Activated CD8-positive, alpha-beta memory T cell treated with anti-CD3 and anti-CD28 coated beads, Interleukin-2, amount 10 ng/mL, durations not matched to agents 7 days and 5 days (primary cell): ENCODE data around the gene NLRP13. TPM values are rescaled to one million over a fixed set of nuclear protein-coding genes. Genes with fewer than 3 reads are reported as not detected.
"Not testable (repeated sequence)": the region's sequence is repeated elsewhere in the genome, so short reads cannot be mapped to it uniquely, and the experiment has no call there.

ENCODE experiments used
- ATAC-seq: fragments of 150-1000 bp; cut with Tn5 transposase; one replicate; pipeline ENCODE4 v1.10.0; 2021; ENCODE audit warnings: moderate library complexity
- CTCF ChIA-PET: fragments of 350-600 bp; sonication (Branson Sonifier 250); formaldehyde crosslinking; loops from one replicate; lab custom pipeline; 2021; ENCODE audit warnings: antibody characterized with exemption; lab: Charles Lee
- DNase-seq: peaks from one replicate; pipeline ENCODE4 v3.0.0-alpha.2; 2020
- H3K27ac Mint-ChIP-seq: one replicate; pipeline ENCODE4 v1.8.0; 2021; ENCODE audit warnings: mild to moderate bottlenecking, mixed read lengths
- H3K27me3 Mint-ChIP-seq: one replicate; pipeline ENCODE4 v1.8.0; 2021; ENCODE audit warnings: mixed read lengths
- H3K36me3 Mint-ChIP-seq: one replicate; pipeline ENCODE4 v1.8.0; 2021; ENCODE audit warnings: mild to moderate bottlenecking, mixed read lengths
- H3K4me1 Mint-ChIP-seq: one replicate; pipeline ENCODE4 v1.8.0; 2021; ENCODE audit warnings: mixed read lengths
- H3K4me3 Mint-ChIP-seq: one replicate; pipeline ENCODE4 v1.8.0; 2021; ENCODE audit warnings: mild to moderate bottlenecking, moderate library complexity, mixed read lengths
- H3K9me3 Mint-ChIP-seq: one replicate; pipeline ENCODE4 v1.8.0; 2022; ENCODE audit warnings: low read depth, mixed read lengths
- total RNA-seq, 2 experiments: library from RNA; stranded (reverse); gene quantifications; one replicate each; pipeline ENCODE4 v1.2.3, GENCODE V29; 2021

The NLRP13 gene, protein sequence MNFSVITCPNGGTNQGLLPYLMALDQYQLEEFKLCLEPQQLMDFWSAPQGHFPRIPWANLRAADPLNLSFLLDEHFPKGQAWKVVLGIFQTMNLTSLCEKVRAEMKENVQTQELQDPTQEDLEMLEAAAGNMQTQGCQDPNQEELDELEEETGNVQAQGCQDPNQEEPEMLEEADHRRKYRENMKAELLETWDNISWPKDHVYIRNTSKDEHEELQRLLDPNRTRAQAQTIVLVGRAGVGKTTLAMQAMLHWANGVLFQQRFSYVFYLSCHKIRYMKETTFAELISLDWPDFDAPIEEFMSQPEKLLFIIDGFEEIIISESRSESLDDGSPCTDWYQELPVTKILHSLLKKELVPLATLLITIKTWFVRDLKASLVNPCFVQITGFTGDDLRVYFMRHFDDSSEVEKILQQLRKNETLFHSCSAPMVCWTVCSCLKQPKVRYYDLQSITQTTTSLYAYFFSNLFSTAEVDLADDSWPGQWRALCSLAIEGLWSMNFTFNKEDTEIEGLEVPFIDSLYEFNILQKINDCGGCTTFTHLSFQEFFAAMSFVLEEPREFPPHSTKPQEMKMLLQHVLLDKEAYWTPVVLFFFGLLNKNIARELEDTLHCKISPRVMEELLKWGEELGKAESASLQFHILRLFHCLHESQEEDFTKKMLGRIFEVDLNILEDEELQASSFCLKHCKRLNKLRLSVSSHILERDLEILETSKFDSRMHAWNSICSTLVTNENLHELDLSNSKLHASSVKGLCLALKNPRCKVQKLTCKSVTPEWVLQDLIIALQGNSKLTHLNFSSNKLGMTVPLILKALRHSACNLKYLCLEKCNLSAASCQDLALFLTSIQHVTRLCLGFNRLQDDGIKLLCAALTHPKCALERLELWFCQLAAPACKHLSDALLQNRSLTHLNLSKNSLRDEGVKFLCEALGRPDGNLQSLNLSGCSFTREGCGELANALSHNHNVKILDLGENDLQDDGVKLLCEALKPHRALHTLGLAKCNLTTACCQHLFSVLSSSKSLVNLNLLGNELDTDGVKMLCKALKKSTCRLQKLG
- total RNA-seq, result not detected

DNA sequence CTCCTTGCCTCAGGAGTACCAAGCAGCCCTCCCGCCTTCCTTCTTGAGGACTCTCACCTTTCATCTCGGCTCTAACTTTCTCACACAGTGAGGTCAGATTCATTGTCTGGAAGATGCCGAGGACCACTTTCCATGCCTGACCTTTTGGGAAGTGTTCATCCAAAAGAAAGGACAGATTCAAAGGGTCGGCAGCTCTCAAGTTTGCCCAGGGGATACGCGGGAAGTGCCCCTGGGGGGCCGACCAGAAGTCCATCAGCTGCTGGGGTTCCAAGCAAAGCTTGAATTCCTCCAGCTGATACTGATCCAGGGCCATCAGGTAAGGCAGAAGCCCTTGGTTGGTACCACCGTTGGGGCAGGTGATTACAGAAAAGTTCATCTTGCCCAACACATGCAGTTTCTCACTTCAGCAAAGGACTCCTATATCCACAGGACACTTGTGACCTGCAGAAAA is at the start of gene NLRP13:
NLRP13 (minus strand) TSS at position 401 of the 451 bp plus-strand sequence; CDS start at position 376, 25 bp downstream.
- no peak within 1 kb of the TSS for H3K4me3 Mint-ChIP-seq
- DNase-seq (no peak), ATAC-seq (no peak)
- no peaks in the 10 kb centered on the region for H3K27me3 Mint-ChIP-seq
- no peaks in the 10 kb centered on the region for H3K4me1 Mint-ChIP-seq
- CTCF ChIA-PET, result no interaction called here
- H3K9me3 Mint-ChIP-seq, result peaks cover 18% of the 10 kb centered on the region
- H3K36me3 Mint-ChIP-seq, result no peaks in the 10 kb centered on the region
- H3K27ac Mint-ChIP-seq, result no peak within 1 kb of the TSS

DNA sequence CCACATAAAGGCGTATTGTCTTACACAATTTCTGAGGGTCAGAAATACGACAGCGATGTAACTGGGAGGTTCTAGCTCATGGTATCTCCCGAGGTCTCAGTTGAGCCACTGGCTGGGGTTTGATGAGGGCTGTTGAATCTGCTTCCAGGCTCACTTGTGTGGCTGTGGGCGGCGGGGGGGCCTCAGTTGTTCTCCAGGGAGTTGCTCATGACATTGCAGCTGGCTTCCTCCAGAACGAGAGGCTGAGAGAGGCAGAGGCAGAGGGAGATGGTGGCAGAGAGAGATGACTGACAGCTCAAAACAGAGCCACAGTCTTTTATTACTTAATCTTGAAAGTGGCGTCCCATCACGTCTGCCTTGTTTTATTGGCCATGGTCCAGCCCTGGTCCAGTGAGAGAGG is 48.3 kb upstream of the NLRP13 start:
- H3K9me3 Mint-ChIP-seq, result peaks cover 11% of the 10 kb centered on the region
- ATAC-seq, result no peak
- CTCF ChIA-PET, result no interaction called here
- no peaks in the 10 kb centered on the region for H3K36me3 Mint-ChIP-seq
- H3K27ac Mint-ChIP-seq, result no peak overlapping the region
- no peaks in the 10 kb centered on the region for H3K27me3 Mint-ChIP-seq
- no peak overlapping the region for H3K4me3 Mint-ChIP-seq
- no peaks in the 10 kb centered on the region for H3K4me1 Mint-ChIP-seq
- no peak for DNase-seq

- no peaks in the 10 kb centered on the region for H3K27me3 Mint-ChIP-seq
- no peaks in the 10 kb centered on the region for H3K4me1 Mint-ChIP-seq
- CTCF ChIA-PET, result no interaction called here
- H3K27ac Mint-ChIP-seq, result no peak overlapping the region
- DNase-seq, result no peak
- H3K9me3 Mint-ChIP-seq, result peaks cover 12% of the 10 kb centered on the region
- H3K4me3 Mint-ChIP-seq, result no peak overlapping the region
- H3K36me3 Mint-ChIP-seq, result no peaks in the 10 kb centered on the region
- no peak for ATAC-seq
Observed at GRCh38 chr19:55973982-55974381, 41.8 kb upstream of the NLRP13 start.

GRCh38 chr19:55962186-55962585 is 30.1 kb upstream of the NLRP13 start:
- H3K36me3 Mint-ChIP-seq, result no peaks in the 10 kb centered on the region
- ATAC-seq, result no peak
- no peaks in the 10 kb centered on the region for H3K27me3 Mint-ChIP-seq
- no peak overlapping the region for H3K4me3 Mint-ChIP-seq
- no peak overlapping the region for H3K27ac Mint-ChIP-seq
- CTCF ChIA-PET, result no interaction called here
- DNase-seq, result no peak
- peaks cover 3% of the 10 kb centered on the region for H3K9me3 Mint-ChIP-seq
- H3K4me1 Mint-ChIP-seq, result no peaks in the 10 kb centered on the region

GRCh38 chr19:55959996-55960675 is 28.0 kb upstream of the NLRP13 start:
- no peak for ATAC-seq
- Mint-ChIP-seq H3K9me3 (peaks cover 3% of the 10 kb centered on the region), H3K27me3 (no peaks in the 10 kb centered on the region), H3K27ac (no peak overlapping the region), H3K4me1 (no peaks in the 10 kb centered on the region), H3K4me3 (no peak overlapping the region), H3K36me3 (no peaks in the 10 kb centered on the region)
- DNase-seq, result no peak
- CTCF ChIA-PET, result no interaction called here

- no peaks in the 10 kb centered on the region for H3K27me3 Mint-ChIP-seq
- no peak for ATAC-seq
- H3K4me1 Mint-ChIP-seq, result no peaks in the 10 kb centered on the region
- no peak overlapping the region for H3K27ac Mint-ChIP-seq
- H3K36me3 Mint-ChIP-seq, result no peaks in the 10 kb centered on the region
- peaks cover 7% of the 10 kb centered on the region for H3K9me3 Mint-ChIP-seq
- DNase-seq, result no peak
- no peak overlapping the region for H3K4me3 Mint-ChIP-seq
- CTCF ChIA-PET, result no interaction called here
Observed at GRCh38 chr19:55958356-55958755, 26.2 kb upstream of the NLRP13 start.

GRCh38 chr19:55956431-55956830 is 24.3 kb upstream of the NLRP13 start:
- H3K9me3 Mint-ChIP-seq, result peaks cover 7% of the 10 kb centered on the region
- no peak for DNase-seq
- no peak overlapping the region for H3K4me3 Mint-ChIP-seq
- no peaks in the 10 kb centered on the region for H3K4me1 Mint-ChIP-seq
- H3K27ac Mint-ChIP-seq, result no peak overlapping the region
- no peaks in the 10 kb centered on the region for H3K27me3 Mint-ChIP-seq
- no peaks in the 10 kb centered on the region for H3K36me3 Mint-ChIP-seq
- CTCF ChIA-PET, result no interaction called here
- ATAC-seq, result no peak

- CTCF ChIA-PET, ATAC-seq: not testable (repeated sequence)
Observed at GRCh38 chr19:55950566-55950965, 18.4 kb upstream of the NLRP13 start.

DNA sequence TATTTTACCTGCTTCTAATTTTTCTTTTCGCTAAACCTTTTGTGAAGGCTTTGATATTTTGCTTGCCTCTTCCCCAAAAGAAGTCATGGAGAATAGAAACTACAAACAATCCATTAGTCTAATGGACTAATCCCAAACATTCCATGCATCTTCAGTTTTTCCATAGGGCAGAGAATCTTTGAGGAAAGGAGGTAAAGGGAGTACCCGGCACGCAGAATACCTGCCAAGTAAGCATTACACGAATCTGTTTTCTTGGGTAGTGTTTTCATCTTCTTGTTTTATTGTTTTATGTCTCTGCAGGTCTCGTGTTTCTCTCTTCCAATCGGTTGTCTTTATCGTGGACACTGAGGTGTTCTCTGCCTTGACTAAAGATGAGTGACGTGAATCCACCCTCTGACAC is 15.4 kb upstream of the NLRP13 start, which contains the start of gene NLRP8:
NLRP8 (plus strand) TSS at position 301 of the 400 bp plus-strand sequence.
- H3K4me3 Mint-ChIP-seq, result no peak within 1 kb of the TSS
- peaks cover 24% of the 10 kb centered on the region for H3K9me3 Mint-ChIP-seq
- DNase-seq, result no peak
- H3K4me1 Mint-ChIP-seq, result no peaks in the 10 kb centered on the region
- no peak for ATAC-seq
- H3K27ac Mint-ChIP-seq, result no peak within 1 kb of the TSS
- no peaks in the 10 kb centered on the region for H3K36me3 Mint-ChIP-seq
- no peaks in the 10 kb centered on the region for H3K27me3 Mint-ChIP-seq
- CTCF ChIA-PET, result no interaction called here

More at GRCh38 chr19:55950566-55950965, 18.4 kb upstream of the NLRP13 start:
- H3K4me1 Mint-ChIP-seq, H3K27ac Mint-ChIP-seq, H3K27me3 Mint-ChIP-seq, H3K4me3 Mint-ChIP-seq, H3K36me3 Mint-ChIP-seq, DNase-seq: not testable (repeated sequence)
- H3K9me3 Mint-ChIP-seq, result peaks cover 27% of the 10 kb centered on the region

DNA sequence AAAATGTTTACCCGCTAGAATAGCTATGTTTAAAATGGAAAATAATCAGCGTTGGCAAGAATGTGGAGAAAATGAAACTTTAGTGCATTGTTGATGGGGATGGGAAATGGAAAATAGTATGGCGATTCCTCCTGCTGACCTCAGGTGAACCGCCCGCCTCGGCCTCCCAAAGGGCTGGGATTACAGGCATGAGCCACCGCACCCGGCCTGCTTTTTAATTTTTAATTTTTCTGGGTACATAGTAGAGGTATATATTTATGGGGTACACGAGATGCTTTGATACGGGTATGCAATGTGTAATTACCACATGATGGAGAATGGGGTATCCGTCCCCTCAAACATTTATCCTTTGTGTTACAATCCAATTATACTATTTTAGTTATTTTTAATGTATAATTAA is 8.2 kb upstream of the NLRP13 start:
- H3K9me3 Mint-ChIP-seq, result peaks cover 16% of the 10 kb centered on the region
- no peaks in the 10 kb centered on the region for H3K27me3 Mint-ChIP-seq
- H3K4me1 Mint-ChIP-seq, result no peaks in the 10 kb centered on the region
- no peak for DNase-seq
- H3K36me3 Mint-ChIP-seq, result no peaks in the 10 kb centered on the region
- ATAC-seq, result no peak
- H3K27ac Mint-ChIP-seq, result no peak overlapping the region
- CTCF ChIA-PET, result no interaction called here
- H3K4me3 Mint-ChIP-seq, result no peak overlapping the region

GRCh38 chr19:55939206-55939605 is 7.1 kb upstream of the NLRP13 start:
- DNase-seq (no peak), ATAC-seq (no peak)
- H3K9me3 Mint-ChIP-seq, result peaks cover 21% of the 10 kb centered on the region
- H3K27me3 Mint-ChIP-seq, result no peaks in the 10 kb centered on the region
- no peaks in the 10 kb centered on the region for H3K36me3 Mint-ChIP-seq
- H3K27ac Mint-ChIP-seq, result no peak overlapping the region
- no peak overlapping the region for H3K4me3 Mint-ChIP-seq
- no peaks in the 10 kb centered on the region for H3K4me1 Mint-ChIP-seq
- CTCF ChIA-PET, result no interaction called here

- CTCF ChIA-PET, result no interaction called here
- peaks cover 18% of the 10 kb centered on the region for H3K9me3 Mint-ChIP-seq
- H3K36me3 Mint-ChIP-seq, result no peaks in the 10 kb centered on the region
- no peak overlapping the region for H3K4me3 Mint-ChIP-seq
- H3K27ac Mint-ChIP-seq, result no peak overlapping the region
- DNase-seq (no peak), ATAC-seq (no peak)
- H3K27me3 Mint-ChIP-seq, result no peaks in the 10 kb centered on the region
- H3K4me1 Mint-ChIP-seq, result no peaks in the 10 kb centered on the region
Observed at GRCh38 chr19:55935206-55935605, 3.1 kb upstream of the NLRP13 start.

DNA sequence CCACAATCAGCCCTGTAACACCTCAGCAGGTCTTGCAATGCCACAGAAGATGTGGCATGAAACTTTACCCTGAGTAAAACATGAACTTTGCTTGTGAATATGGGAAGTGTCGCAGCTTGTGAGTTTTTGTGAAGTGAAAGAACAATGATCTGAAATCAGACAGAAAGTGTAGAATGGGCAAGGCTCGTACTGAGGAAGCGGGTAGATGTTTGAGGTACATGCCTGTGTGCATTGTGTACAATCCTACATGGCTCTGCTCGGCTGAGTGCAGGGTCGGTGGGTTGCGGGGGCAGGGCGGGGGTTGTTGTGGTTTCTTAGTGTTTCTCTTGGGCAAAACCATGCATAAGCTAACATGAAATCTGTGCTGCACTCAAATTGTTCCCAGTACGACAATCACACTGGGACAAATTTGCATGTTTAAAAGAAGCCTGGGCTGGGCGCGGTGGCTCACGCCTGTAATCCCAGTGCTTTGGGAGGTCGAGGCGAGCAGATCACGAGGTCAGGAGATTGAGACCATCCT is 1.1 kb downstream of the NLRP13 start:
- ATAC-seq, result no peak
- no peaks in the 10 kb centered on the region for H3K36me3 Mint-ChIP-seq
- peaks cover 18% of the 10 kb centered on the region for H3K9me3 Mint-ChIP-seq
- CTCF ChIA-PET, result no interaction called here
- H3K4me3 Mint-ChIP-seq, result no peak overlapping the region
- no peak overlapping the region for H3K27ac Mint-ChIP-seq
- H3K4me1 Mint-ChIP-seq, result no peaks in the 10 kb centered on the region
- DNase-seq, result no peak
- no peaks in the 10 kb centered on the region for H3K27me3 Mint-ChIP-seq
